Thoracic aorta (tissue), 2 donors: ENCODE data around the gene GNAO1. TPM values are rescaled to one million over a fixed set of nuclear protein-coding genes. Genes with fewer than 3 reads are reported as not detected.

Experiments used
- ATAC-seq: fragments of 150-250 bp; one replicate; pipeline ENCODE4 v1.8.0; 2017; ENCODE audit warnings: low read depth; ENCODE audit not compliant: insufficient number of reproducible peaks, low FRiP score
- DNase-seq: peaks from one replicate; pipeline ENCODE4 v3.0.0-alpha.2; 2020; ENCODE audit warnings: low spot score
- H3K27ac ChIP-seq, 2 donors: fragments of 200-600 bp; sonication (generic); 1 replicate in 1 of 2; 2 replicates in 1 of 2; pipeline ENCODE4 v1.5.1; 2016; ENCODE audit warnings: mild to moderate bottlenecking in 2 of 2, moderate library complexity in 2 of 2
- H3K27me3 ChIP-seq: fragments of 200-600 bp; sonication (generic); replicated peaks from 2 replicates; pipeline ENCODE4 v1.6.0; 2016; ENCODE audit warnings: mild to moderate bottlenecking; ENCODE audit not compliant: insufficient read depth
- H3K36me3 ChIP-seq: fragments of 200-600 bp; sonication (generic); one replicate; pipeline ENCODE4 v1.5.1; 2016
- H3K4me1 ChIP-seq, 2 donors: fragments of 200-600 bp; sonication (generic); 1 replicate in 1 of 2; 2 replicates in 1 of 2; pipeline versions ENCODE4 v1.5.1 to v1.6.0; 2016; ENCODE audit warnings: low read depth in 2 of 2, mild to moderate bottlenecking in 1 of 2; ENCODE audit not compliant: control insufficient read depth in 1 of 2
- H3K4me3 ChIP-seq: fragments of 200-600 bp; sonication (generic); 2 replicates; pipeline ENCODE4 v1.5.1; 2016; ENCODE audit warnings: mild to moderate bottlenecking
- H3K9me3 ChIP-seq: fragments of 200-600 bp; sonication (generic); 2 replicates; pipeline ENCODE4 v1.5.1; 2016
- CTCF ChIP-seq: fragments of 200-600 bp; sonication (generic); IDR thresholded peaks from one replicate; pipeline ENCODE4 v1.5.1; 2019; ENCODE audit warnings: antibody characterized with exemption
- total RNA-seq, 2 donors: library from RNA; depleted of rRNA; stranded (reverse); fragments of >200 nt; gene quantifications; one replicate each; pipeline versions ENCODE4 v1.1.0 to v1.2.3, GENCODE V29; 2016

GNAO1 gene
- total RNA-seq, 2 donors from 2014 or later, result 2.0 to 4.5 TPM

- DNase-seq, result no peak
- Histone ChIP-seq H3K27me3 (no peaks in the 10 kb centered on the region), H3K9me3 (no peaks in the 10 kb centered on the region), H3K36me3 (no peaks in the 10 kb centered on the region), H3K4me3 (no peak overlapping the region), H3K27ac (no peak overlapping the region), H3K4me1 (no peaks in the 10 kb centered on the region)
- TF ChIP-seq CTCF, result no peak
- ATAC-seq, result no peak
Observed at GRCh38 chr16:56329887-56330286, 138.6 kb downstream of the GNAO1 start.

GRCh38 chr16:56330476-56330875 is 139.2 kb downstream of the GNAO1 start:
- H3K4me1 ChIP-seq, result no peaks in the 10 kb centered on the region
- no peak overlapping the region for H3K4me3 ChIP-seq
- no peak for TF ChIP-seq CTCF
- ATAC-seq (no peak), DNase-seq (no peak)
- H3K9me3 ChIP-seq, result no peaks in the 10 kb centered on the region
- no peak overlapping the region for H3K27ac ChIP-seq
- H3K36me3 ChIP-seq, result no peaks in the 10 kb centered on the region
- no peaks in the 10 kb centered on the region for H3K27me3 ChIP-seq

- no peak overlapping the region for H3K4me3 ChIP-seq
- no peaks in the 10 kb centered on the region for H3K9me3 ChIP-seq
- DNase-seq (no peak), ATAC-seq (no peak)
- H3K27ac ChIP-seq, result no peak overlapping the region
- no peaks in the 10 kb centered on the region for H3K4me1 ChIP-seq
- H3K36me3 ChIP-seq, result no peaks in the 10 kb centered on the region
- TF ChIP-seq CTCF, result no peak
- H3K27me3 ChIP-seq, result no peaks in the 10 kb centered on the region
Observed at GRCh38 chr16:56331399-56331798, 140.1 kb downstream of the GNAO1 start.

- Histone ChIP-seq H3K36me3 (no peaks in the 10 kb centered on the region), H3K27ac (no peak overlapping the region), H3K9me3 (no peaks in the 10 kb centered on the region), H3K4me3 (no peak overlapping the region), H3K27me3 (no peaks in the 10 kb centered on the region), H3K4me1 (no peaks in the 10 kb centered on the region)
- no peak for ATAC-seq
- DNase-seq, result no peak
- TF ChIP-seq CTCF, result no peak
Observed at GRCh38 chr16:56331915-56332314, 140.6 kb downstream of the GNAO1 start.

- Histone ChIP-seq H3K36me3 (no peaks in the 10 kb centered on the region), H3K27ac (no peak overlapping the region), H3K4me3 (no peak overlapping the region), H3K9me3 (no peaks in the 10 kb centered on the region), H3K4me1 (no peaks in the 10 kb centered on the region), H3K27me3 (no peaks in the 10 kb centered on the region)
- no peak for TF ChIP-seq CTCF
- DNase-seq (no peak), ATAC-seq (no peak)
Observed at GRCh38 chr16:56332464-56333079, 141.3 kb downstream of the GNAO1 start.
